HK-2 (cell line): ENCODE data around the gene SLIT1.

Experiments used
- DNase-seq: peaks from one replicate; pipeline ENCODE4 v3.0.0-alpha.2; 2018; ENCODE audit not compliant: unreplicated experiment

The SLIT1 gene

GRCh38 chr10:97023401-97024167 lies 162.2 kb downstream of the SLIT1 start:
- DNase-seq = no peak

GRCh38 chr10:97022616-97023015 lies 163.1 kb downstream of the SLIT1 start:
- DNase-seq = no peak

GRCh38 chr10:97020452-97021400 lies 165.0 kb downstream of the SLIT1 start:
- no peak for DNase-seq

GRCh38 chr10:97019213-97019844 lies 166.4 kb downstream of the SLIT1 start:
- no peak for DNase-seq

- DNase-seq = no peak
Measured at GRCh38 chr10:97018251-97019212, 167.2 kb downstream of the SLIT1 start.

GRCh38 chr10:97017474-97017903 lies 168.3 kb downstream of the SLIT1 start:
- no peak for DNase-seq

- DNase-seq = no peak
Measured at GRCh38 chr10:97016728-97017473, 168.9 kb downstream of the SLIT1 start.

GRCh38 chr10:97015240-97015639 lies 170.5 kb downstream of the SLIT1 start:
- DNase-seq = no peak

- no peak for DNase-seq
Measured at GRCh38 chr10:97013983-97014382, 171.8 kb downstream of the SLIT1 start.

GRCh38 chr10:97013568-97013967 lies 172.2 kb downstream of the SLIT1 start:
- no peak for DNase-seq

GRCh38 chr10:97012470-97012869 lies 173.3 kb downstream of the SLIT1 start:
- DNase-seq = no peak

- no peak for DNase-seq
Measured at GRCh38 chr10:97011397-97011796, 174.4 kb downstream of the SLIT1 start.

- DNase-seq = no peak
Measured at GRCh38 chr10:97010695-97011206, 175.0 kb downstream of the SLIT1 start.

GRCh38 chr10:97007417-97007816 lies 178.3 kb downstream of the SLIT1 start:
- no peak for DNase-seq

- no peak for DNase-seq
Measured at GRCh38 chr10:97006364-97006763, 179.4 kb downstream of the SLIT1 start.

GRCh38 chr10:97005349-97005748 lies 180.4 kb downstream of the SLIT1 start:
- DNase-seq = no peak

GRCh38 chr10:97004591-97004990 lies 181.2 kb downstream of the SLIT1 start:
- no peak for DNase-seq

- DNase-seq = no peak
Measured at GRCh38 chr10:97003804-97004201, 182.0 kb downstream of the SLIT1 start.

- DNase-seq = no peak
Measured at GRCh38 chr10:97003151-97003803, 182.5 kb downstream of the SLIT1 start.

GRCh38 chr10:97002670-97003069 lies 183.1 kb downstream of the SLIT1 start:
- no peak for DNase-seq
